Neural cell (in vitro differentiated cells): ENCODE measurements around the gene RAI2.

Source experiments
- CTCF ChIP-seq: fragments of 450-650 bp; IDR thresholded peaks from 2 replicates; pipeline ENCODE4 v1.5.1; 2014; ENCODE audit warnings: antibody characterized with exemption, mild to moderate bottlenecking, moderate library complexity; ENCODE audit not compliant: poor library complexity, severe bottlenecking
- EP300 ChIP-seq: fragments of 450-650 bp; conservative IDR thresholded peaks from 2 replicates; pipeline ENCODE4 v1.6.1; 2014; ENCODE audit warnings: antibody characterized with exemption, mild to moderate bottlenecking, moderate library complexity; ENCODE audit not compliant: poor library complexity, severe bottlenecking
- EZH2 ChIP-seq: fragments of 200-600, 300-800 bp; shearing (Covaris generic), sonication (generic); IDR thresholded peaks from 2 replicates; pipeline ENCODE4 v1.6.1; 2014; ENCODE audit warnings: antibody characterized with exemption, low read length, borderline replicate concordance, mild to moderate bottlenecking; ENCODE audit not compliant: insufficient read depth, poor library complexity, severe bottlenecking
- RAD21 ChIP-seq: fragments of 450-650 bp; conservative IDR thresholded peaks from 2 replicates; pipeline ENCODE4 v1.6.1; 2014; ENCODE audit warnings: antibody characterized with exemption, mild to moderate bottlenecking, moderate library complexity
- TAF1 ChIP-seq: IDR thresholded peaks from 2 replicates; pipeline ENCODE4 v1.6.1; 2012; ENCODE audit warnings: low read depth

GRCh38 chrX:17788956-17789562 lies 72.0 kb downstream of the RAI2 start:
- no peak for TF ChIP-seq CTCF
- TF ChIP-seq RAD21 = no peak
- no peak for TF ChIP-seq EZH2
- TF ChIP-seq TAF1 = no peak
- no peak for TF ChIP-seq EP300
